ENCODE results near the gene LENG8. TPM values are rescaled to one million over a fixed set of nuclear protein-coding genes. Genes with fewer than 3 reads are reported as not detected.

The LENG8 gene
- total RNA-seq, 1 donor from 2014 or later = 196 TPM

DNA sequence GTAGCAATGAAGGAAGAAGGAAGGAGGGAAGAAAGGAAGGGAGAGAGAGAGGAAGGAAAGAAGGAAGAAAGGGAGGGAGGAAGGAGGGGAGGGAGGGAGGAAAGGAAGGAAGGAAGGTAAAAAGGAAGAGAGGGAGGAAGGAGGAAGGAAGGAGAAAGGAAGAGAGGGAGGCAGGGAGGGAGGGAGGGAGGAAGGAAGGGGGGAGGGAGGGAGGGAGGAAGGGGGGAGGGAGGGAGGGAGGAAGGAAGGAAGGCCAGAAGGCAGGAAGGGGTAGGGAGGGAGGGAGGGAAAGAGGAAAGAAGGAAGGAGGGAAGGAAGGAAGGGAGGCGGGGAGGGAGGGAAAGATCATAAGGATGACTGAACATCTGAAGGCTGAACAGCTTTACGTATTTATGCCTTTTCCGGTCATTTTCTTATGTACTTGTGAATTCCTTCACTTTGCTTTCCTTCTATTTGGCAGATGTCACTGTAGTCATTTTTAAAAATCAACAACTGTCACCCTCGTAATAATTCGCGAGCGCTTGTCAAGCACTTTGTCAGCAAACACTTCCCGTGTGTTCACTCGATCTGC lies 40.5 kb upstream of the LENG8 start:
- no peak for DNase-seq (ENCODE audit: extremely low spot score, unreplicated experiment)
- Mint-ChIP-seq H3K9me3 (no peaks in the 10 kb centered on the region), H3K27ac (no peak overlapping the region), H3K4me1 (ENCODE audit: unreplicated experiment) (no peaks in the 10 kb centered on the region), H3K4me3 (no peak overlapping the region), H3K36me3 (no peaks in the 10 kb centered on the region), H3K27me3 (peaks cover 33% of the 10 kb centered on the region)
- TF ChIP-seq, protein P1, sequence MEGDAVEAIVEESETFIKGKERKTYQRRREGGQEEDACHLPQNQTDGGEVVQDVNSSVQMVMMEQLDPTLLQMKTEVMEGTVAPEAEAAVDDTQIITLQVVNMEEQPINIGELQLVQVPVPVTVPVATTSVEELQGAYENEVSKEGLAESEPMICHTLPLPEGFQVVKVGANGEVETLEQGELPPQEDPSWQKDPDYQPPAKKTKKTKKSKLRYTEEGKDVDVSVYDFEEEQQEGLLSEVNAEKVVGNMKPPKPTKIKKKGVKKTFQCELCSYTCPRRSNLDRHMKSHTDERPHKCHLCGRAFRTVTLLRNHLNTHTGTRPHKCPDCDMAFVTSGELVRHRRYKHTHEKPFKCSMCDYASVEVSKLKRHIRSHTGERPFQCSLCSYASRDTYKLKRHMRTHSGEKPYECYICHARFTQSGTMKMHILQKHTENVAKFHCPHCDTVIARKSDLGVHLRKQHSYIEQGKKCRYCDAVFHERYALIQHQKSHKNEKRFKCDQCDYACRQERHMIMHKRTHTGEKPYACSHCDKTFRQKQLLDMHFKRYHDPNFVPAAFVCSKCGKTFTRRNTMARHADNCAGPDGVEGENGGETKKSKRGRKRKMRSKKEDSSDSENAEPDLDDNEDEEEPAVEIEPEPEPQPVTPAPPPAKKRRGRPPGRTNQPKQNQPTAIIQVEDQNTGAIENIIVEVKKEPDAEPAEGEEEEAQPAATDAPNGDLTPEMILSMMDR (conservative IDR thresholded peaks at IDR 0.05) = no peak

DNA sequence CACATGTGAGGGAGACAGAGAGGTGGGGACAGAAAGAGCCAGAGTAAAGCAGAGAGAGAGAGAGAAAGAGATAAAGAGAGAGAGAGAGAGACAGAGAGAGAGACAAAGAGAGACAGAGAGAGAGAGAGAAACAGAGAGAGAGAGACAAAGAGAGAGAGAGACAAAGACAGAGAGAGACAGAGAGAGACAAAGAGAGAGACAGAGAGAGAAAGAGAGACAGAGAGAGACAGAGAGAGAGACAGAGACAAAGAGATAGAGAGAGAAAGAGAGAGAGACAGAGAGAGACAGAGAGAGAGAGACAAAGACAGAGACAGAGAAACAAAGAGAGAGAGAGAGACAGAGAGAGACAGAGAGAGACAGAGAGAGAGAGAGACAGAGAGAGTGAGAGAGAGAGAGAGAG lies 38.0 kb upstream of the LENG8 start:
- H3K4me3 Mint-ChIP-seq = no peak overlapping the region
- peaks cover 4% of the 10 kb centered on the region for H3K9me3 Mint-ChIP-seq
- TF ChIP-seq, protein P1 (conservative IDR thresholded peaks at IDR 0.05) = no peak
- no peaks in the 10 kb centered on the region for H3K4me1 Mint-ChIP-seq (ENCODE audit: unreplicated experiment)
- H3K27ac Mint-ChIP-seq = no peak overlapping the region
- no peak for DNase-seq (ENCODE audit: extremely low spot score, unreplicated experiment)
- H3K36me3 Mint-ChIP-seq = no peaks in the 10 kb centered on the region
- peaks cover 48% of the 10 kb centered on the region for H3K27me3 Mint-ChIP-seq

DNA sequence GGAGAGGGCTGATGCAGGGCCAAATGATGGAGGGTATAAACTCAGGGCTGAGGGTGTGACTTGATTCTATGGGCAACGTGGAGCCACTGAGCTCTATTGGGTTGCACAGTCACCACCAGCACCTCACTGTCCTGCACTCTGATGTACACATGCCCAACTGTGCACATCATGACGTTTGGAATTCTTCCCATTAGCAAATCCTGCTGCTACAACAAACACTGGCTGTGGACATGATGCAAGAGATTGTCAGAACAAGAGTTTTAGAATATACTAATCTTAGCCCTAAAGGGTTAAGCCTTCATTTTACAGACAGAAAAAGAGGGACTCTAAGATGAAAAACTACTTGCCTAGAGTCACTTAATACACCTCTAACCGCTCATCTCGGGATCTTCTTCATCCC lies 36.1 kb upstream of the LENG8 start:
- no peak for DNase-seq (ENCODE audit: extremely low spot score, unreplicated experiment)
- H3K4me3 Mint-ChIP-seq = no peak overlapping the region
- H3K4me1 Mint-ChIP-seq (ENCODE audit: unreplicated experiment) = peaks cover 9% of the 10 kb centered on the region
- H3K27me3 Mint-ChIP-seq = peaks cover 57% of the 10 kb centered on the region
- TF ChIP-seq, protein P1 (conservative IDR thresholded peaks at IDR 0.05) = no peak
- peaks cover 5% of the 10 kb centered on the region for H3K36me3 Mint-ChIP-seq
- peaks cover 4% of the 10 kb centered on the region for H3K9me3 Mint-ChIP-seq
- H3K27ac Mint-ChIP-seq = no peak overlapping the region

DNA sequence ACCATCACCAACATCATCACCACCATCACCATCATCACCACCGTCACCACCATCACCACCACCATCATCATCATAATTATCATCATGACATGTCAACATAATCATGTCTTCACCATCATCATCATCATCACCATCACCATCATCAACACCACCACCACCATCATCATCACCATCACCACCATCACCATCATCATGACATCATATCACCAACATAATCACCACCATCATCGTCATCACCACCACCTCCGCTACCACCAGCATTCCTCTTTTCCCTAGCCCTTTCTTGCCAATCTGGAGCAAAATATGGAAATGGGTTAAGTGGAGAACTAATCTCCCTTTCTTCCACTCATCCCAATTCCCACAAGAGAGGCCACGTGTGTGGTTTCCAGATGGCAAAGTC lies 34.8 kb upstream of the LENG8 start:
- DNase-seq (ENCODE audit: extremely low spot score, unreplicated experiment) = no peak
- Mint-ChIP-seq H3K27ac (no peak overlapping the region), H3K27me3 (peaks cover 63% of the 10 kb centered on the region), H3K36me3 (peaks cover 5% of the 10 kb centered on the region), H3K9me3 (peaks cover 4% of the 10 kb centered on the region), H3K4me3 (no peak overlapping the region), H3K4me1 (ENCODE audit: unreplicated experiment) (peaks cover 14% of the 10 kb centered on the region)
- TF ChIP-seq, protein P1 (conservative IDR thresholded peaks at IDR 0.05) = no peak

DNA sequence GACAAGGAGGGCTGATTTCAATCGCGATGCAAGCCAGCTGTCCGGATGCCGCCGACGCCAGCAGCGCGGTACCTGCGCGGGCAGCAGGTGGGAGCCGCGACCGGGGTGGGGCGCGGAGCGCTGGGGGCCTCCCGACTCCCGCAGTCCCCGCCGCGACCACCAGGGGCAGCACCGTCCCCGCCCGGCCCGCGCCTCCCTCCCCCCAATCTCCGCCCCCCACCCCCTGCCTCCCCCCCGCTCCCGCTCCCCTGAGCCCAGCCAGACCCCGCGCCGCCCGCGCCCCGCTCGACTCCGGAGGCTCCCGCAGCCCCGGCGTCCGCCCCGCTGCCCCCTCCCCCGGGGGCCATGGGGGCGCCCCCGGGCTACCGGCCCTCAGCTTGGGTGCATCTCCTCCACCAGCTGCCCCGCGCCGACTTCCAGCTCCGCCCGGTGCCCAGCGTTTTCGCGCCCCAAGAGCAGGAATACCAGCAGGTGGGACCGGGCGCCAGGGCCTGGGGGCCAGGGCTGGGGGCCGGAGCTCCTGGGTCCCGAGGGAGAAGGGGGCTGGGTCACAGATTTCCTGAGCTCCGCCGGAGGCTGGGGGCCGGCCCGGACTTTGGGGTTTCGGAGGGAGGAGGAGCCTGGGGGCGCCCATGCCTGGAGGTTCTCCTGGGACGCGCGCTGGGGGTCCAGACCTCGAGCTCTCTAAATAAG lies 33.6 kb upstream of the LENG8 start, which contains the start of gene TTYH1:
Gene TTYH1, plus strand, starts transcription at position 257 of the 693 bp plus-strand sequence. Its CDS starts 89 bp downstream, at position 346.
- Mint-ChIP-seq H3K36me3 (peaks cover 5% of the 10 kb centered on the region), H3K4me3 (peak within 1 kb of the TSS; percentile 78), H3K4me1 (ENCODE audit: unreplicated experiment) (peaks cover 20% of the 10 kb centered on the region), H3K27ac (no peak within 1 kb of the TSS), H3K27me3 (peaks cover 64% of the 10 kb centered on the region), H3K9me3 (peaks cover 4% of the 10 kb centered on the region)
- TF ChIP-seq, protein P1 (conservative IDR thresholded peaks at IDR 0.05) = peak; percentile 89
- no peak for DNase-seq (ENCODE audit: extremely low spot score, unreplicated experiment)
